MG63 (cell line): ENCODE results near the gene FBN1. TPM values are rescaled to one million over a fixed set of nuclear protein-coding genes. Genes with fewer than 3 reads are reported as not detected.

ENCODE experiments used
- DNase-seq: peaks from one replicate; pipeline ENCODE4 v3.0.0-alpha.2; 2020
- H3K27me3 ChIP-seq: fragments of 250-450 bp; sonication (Bioruptor Pico); 2 replicates; pipeline ENCODE4 v1.5.1; 2020; ENCODE audit warnings: mild to moderate bottlenecking, moderate library complexity
- H3K36me3 ChIP-seq: fragments of 250-450 bp; sonication (Bioruptor Pico); 2 replicates; pipeline ENCODE4 v1.5.1; 2020; ENCODE audit warnings: mild to moderate bottlenecking, moderate library complexity
- H3K4me3 ChIP-seq: fragments of 250-450 bp; sonication (Bioruptor Pico); 2 replicates; pipeline ENCODE4 v1.5.1; 2020; ENCODE audit warnings: mild to moderate bottlenecking, moderate library complexity
- H3K9me3 ChIP-seq: fragments of 250-450 bp; sonication (Bioruptor Pico); 2 replicates; pipeline ENCODE4 v1.5.1; 2020; ENCODE audit warnings: mild to moderate bottlenecking, moderate library complexity
- total RNA-seq: library from RNA; depleted of rRNA; stranded (reverse); fragments of >200 nt; shearing (Covaris generic); gene quantifications from 2 replicates; pipeline ENCODE4 v1.2.3, GENCODE V29; 2014; ENCODE audit warnings: low replicate concordance

Gene FBN1
- total RNA-seq, 1 experiment from 2014 or later: 179 TPM

- no peak for DNase-seq
- H3K36me3 ChIP-seq: peaks cover 87% of the 10 kb centered on the region
- H3K27me3 ChIP-seq: no peaks in the 10 kb centered on the region
- H3K9me3 ChIP-seq: no peaks in the 10 kb centered on the region
- no peak overlapping the region for H3K4me3 ChIP-seq
Observed at GRCh38 chr15:48493763-48494225, 151.7 kb downstream of the FBN1 start.

GRCh38 chr15:48493084-48493762 lies 152.3 kb downstream of the FBN1 start:
- Histone ChIP-seq H3K9me3 (no peaks in the 10 kb centered on the region), H3K4me3 (no peak overlapping the region), H3K36me3 (peaks cover 86% of the 10 kb centered on the region), H3K27me3 (no peaks in the 10 kb centered on the region)
- peak; percentile 67 for DNase-seq

- Histone ChIP-seq H3K36me3 (peaks cover 88% of the 10 kb centered on the region), H3K4me3 (no peak overlapping the region), H3K27me3 (no peaks in the 10 kb centered on the region), H3K9me3 (no peaks in the 10 kb centered on the region)
- no peak for DNase-seq
Observed at GRCh38 chr15:48486228-48486627, 159.3 kb downstream of the FBN1 start.

GRCh38 chr15:48481802-48482201 lies 163.7 kb downstream of the FBN1 start:
- Histone ChIP-seq H3K4me3 (no peak overlapping the region), H3K27me3 (no peaks in the 10 kb centered on the region), H3K36me3 (peaks cover 92% of the 10 kb centered on the region), H3K9me3 (no peaks in the 10 kb centered on the region)
- peak; percentile 32 for DNase-seq

GRCh38 chr15:48479751-48480150 lies 165.8 kb downstream of the FBN1 start:
- Histone ChIP-seq H3K4me3 (no peak overlapping the region), H3K9me3 (no peaks in the 10 kb centered on the region), H3K27me3 (no peaks in the 10 kb centered on the region), H3K36me3 (peaks cover 86% of the 10 kb centered on the region)
- no peak for DNase-seq

- H3K4me3 ChIP-seq: no peak overlapping the region
- peaks cover 87% of the 10 kb centered on the region for H3K36me3 ChIP-seq
- no peak for DNase-seq
- H3K27me3 ChIP-seq: no peaks in the 10 kb centered on the region
- no peaks in the 10 kb centered on the region for H3K9me3 ChIP-seq
Observed at GRCh38 chr15:48478581-48478980, 166.9 kb downstream of the FBN1 start.

GRCh38 chr15:48477795-48478360 lies 167.6 kb downstream of the FBN1 start:
- Histone ChIP-seq H3K36me3 (peaks cover 87% of the 10 kb centered on the region), H3K9me3 (no peaks in the 10 kb centered on the region), H3K4me3 (no peak overlapping the region)

GRCh38 chr15:48475600-48476395 lies 169.7 kb downstream of the FBN1 start:
- DNase-seq: no peak
- peaks cover 91% of the 10 kb centered on the region for H3K36me3 ChIP-seq
- H3K4me3 ChIP-seq: no peak overlapping the region
- no peaks in the 10 kb centered on the region for H3K9me3 ChIP-seq
- no peaks in the 10 kb centered on the region for H3K27me3 ChIP-seq

More at GRCh38 chr15:48477795-48478360, 167.6 kb downstream of the FBN1 start:
- DNase-seq: no peak
- H3K27me3 ChIP-seq: no peaks in the 10 kb centered on the region

GRCh38 chr15:48473667-48474066 lies 171.8 kb downstream of the FBN1 start:
- DNase-seq: no peak
- peaks cover 88% of the 10 kb centered on the region for H3K36me3 ChIP-seq
- H3K9me3 ChIP-seq: no peaks in the 10 kb centered on the region
- H3K4me3 ChIP-seq: no peak overlapping the region
- no peaks in the 10 kb centered on the region for H3K27me3 ChIP-seq

- Histone ChIP-seq H3K27me3 (no peaks in the 10 kb centered on the region), H3K36me3 (peaks cover 88% of the 10 kb centered on the region), H3K4me3 (no peak overlapping the region), H3K9me3 (no peaks in the 10 kb centered on the region)
- DNase-seq: peak; percentile 32
Observed at GRCh38 chr15:48472756-48473155, 172.8 kb downstream of the FBN1 start.

- Histone ChIP-seq H3K9me3 (no peaks in the 10 kb centered on the region), H3K4me3 (no peak overlapping the region), H3K36me3 (peaks cover 92% of the 10 kb centered on the region), H3K27me3 (no peaks in the 10 kb centered on the region)
- DNase-seq: no peak
Observed at GRCh38 chr15:48471073-48471472, 174.4 kb downstream of the FBN1 start.

- Histone ChIP-seq H3K9me3 (no peaks in the 10 kb centered on the region), H3K27me3 (no peaks in the 10 kb centered on the region), H3K36me3 (peaks cover 92% of the 10 kb centered on the region), H3K4me3 (no peak overlapping the region)
- DNase-seq: no peak
Observed at GRCh38 chr15:48470096-48470495, 175.4 kb downstream of the FBN1 start.

- Histone ChIP-seq H3K36me3 (peaks cover 95% of the 10 kb centered on the region), H3K9me3 (no peaks in the 10 kb centered on the region), H3K4me3 (no peak overlapping the region), H3K27me3 (no peaks in the 10 kb centered on the region)
- DNase-seq: no peak
Observed at GRCh38 chr15:48469681-48470080, 175.8 kb downstream of the FBN1 start.

GRCh38 chr15:48469271-48469670 lies 176.2 kb downstream of the FBN1 start:
- DNase-seq: no peak
- Histone ChIP-seq H3K36me3 (peaks cover 96% of the 10 kb centered on the region), H3K4me3 (no peak overlapping the region), H3K27me3 (no peaks in the 10 kb centered on the region), H3K9me3 (no peaks in the 10 kb centered on the region)

- peaks cover 96% of the 10 kb centered on the region for H3K36me3 ChIP-seq
Observed at GRCh38 chr15:48467801-48468200, 177.7 kb downstream of the FBN1 start.

GRCh38 chr15:48466820-48467219 lies 178.7 kb downstream of the FBN1 start:
- DNase-seq: no peak
- Histone ChIP-seq H3K36me3 (peaks cover 97% of the 10 kb centered on the region), H3K27me3 (no peaks in the 10 kb centered on the region), H3K4me3 (no peak overlapping the region), H3K9me3 (no peaks in the 10 kb centered on the region)

More at GRCh38 chr15:48467801-48468200, 177.7 kb downstream of the FBN1 start:
- no peak for DNase-seq
- Histone ChIP-seq H3K9me3 (no peaks in the 10 kb centered on the region), H3K4me3 (no peak overlapping the region), H3K27me3 (no peaks in the 10 kb centered on the region)

- DNase-seq: no peak
- Histone ChIP-seq H3K36me3 (peaks cover 97% of the 10 kb centered on the region), H3K27me3 (no peaks in the 10 kb centered on the region), H3K9me3 (no peaks in the 10 kb centered on the region), H3K4me3 (no peak overlapping the region)
Observed at GRCh38 chr15:48466079-48466478, 179.4 kb downstream of the FBN1 start.
